Measurements from ENCODE around the gene COL23A1.

DNA sequence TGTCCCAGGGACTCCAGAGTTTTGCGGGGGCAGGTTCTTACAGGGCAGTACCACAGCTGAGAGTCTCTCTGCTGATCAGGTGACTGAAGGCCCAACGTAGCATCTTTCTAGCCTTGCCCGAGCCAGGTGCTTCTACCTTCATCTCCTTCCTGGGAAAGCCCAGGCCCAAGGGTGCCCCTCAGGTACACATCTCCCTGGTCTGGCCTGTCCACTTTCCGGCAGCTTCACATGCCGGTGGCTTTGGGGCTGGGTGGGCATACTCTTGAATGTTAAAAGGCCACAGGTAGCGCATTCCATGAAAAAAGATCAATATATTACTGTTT lies 351.9 kb downstream of the COL23A1 start:
- TF ChIP-seq, protein P1, sequence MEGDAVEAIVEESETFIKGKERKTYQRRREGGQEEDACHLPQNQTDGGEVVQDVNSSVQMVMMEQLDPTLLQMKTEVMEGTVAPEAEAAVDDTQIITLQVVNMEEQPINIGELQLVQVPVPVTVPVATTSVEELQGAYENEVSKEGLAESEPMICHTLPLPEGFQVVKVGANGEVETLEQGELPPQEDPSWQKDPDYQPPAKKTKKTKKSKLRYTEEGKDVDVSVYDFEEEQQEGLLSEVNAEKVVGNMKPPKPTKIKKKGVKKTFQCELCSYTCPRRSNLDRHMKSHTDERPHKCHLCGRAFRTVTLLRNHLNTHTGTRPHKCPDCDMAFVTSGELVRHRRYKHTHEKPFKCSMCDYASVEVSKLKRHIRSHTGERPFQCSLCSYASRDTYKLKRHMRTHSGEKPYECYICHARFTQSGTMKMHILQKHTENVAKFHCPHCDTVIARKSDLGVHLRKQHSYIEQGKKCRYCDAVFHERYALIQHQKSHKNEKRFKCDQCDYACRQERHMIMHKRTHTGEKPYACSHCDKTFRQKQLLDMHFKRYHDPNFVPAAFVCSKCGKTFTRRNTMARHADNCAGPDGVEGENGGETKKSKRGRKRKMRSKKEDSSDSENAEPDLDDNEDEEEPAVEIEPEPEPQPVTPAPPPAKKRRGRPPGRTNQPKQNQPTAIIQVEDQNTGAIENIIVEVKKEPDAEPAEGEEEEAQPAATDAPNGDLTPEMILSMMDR (conservative IDR thresholded peaks at IDR 0.05; ENCODE audit: low read depth, low read length): no peak
- TF ChIP-seq EZH2 (IDR thresholded peaks at IDR 0.05; ENCODE audit: borderline replicate concordance, low read depth, low read length, poor library complexity, severe bottlenecking): no peak
